Progenitor cell of endocrine pancreas (in vitro differentiated cells): ENCODE measurements around the gene SLC23A3. TPM values are rescaled to one million over a fixed set of nuclear protein-coding genes. Genes with fewer than 3 reads are reported as not detected.

Experiments
- DNase-seq: peaks from one replicate; pipeline ENCODE4 v3.0.0; 2021; ENCODE audit warnings: low spot score; ENCODE audit not compliant: unreplicated experiment
- H3K27ac Mint-ChIP-seq: 2 replicates; pipeline ENCODE4 v1.8.0; 2021; ENCODE audit warnings: mild to moderate bottlenecking, moderate library complexity, mixed read lengths
- H3K27me3 Mint-ChIP-seq: 2 replicates; pipeline ENCODE4 v1.8.0; 2021; ENCODE audit warnings: mixed read lengths
- H3K36me3 Mint-ChIP-seq: 2 replicates; pipeline ENCODE4 v1.8.0; 2022; ENCODE audit warnings: mixed read lengths; ENCODE audit not compliant: insufficient read depth
- H3K4me1 Mint-ChIP-seq: 2 replicates; pipeline ENCODE4 v1.8.0; 2021; ENCODE audit warnings: low read depth, mixed read lengths
- H3K4me3 Mint-ChIP-seq: 2 replicates; pipeline ENCODE4 v1.8.0; 2021; ENCODE audit warnings: low read depth, mild to moderate bottlenecking, moderate library complexity, mixed read lengths
- H3K9me3 Mint-ChIP-seq: 2 replicates; pipeline ENCODE4 v1.8.0; 2021; ENCODE audit warnings: low read depth, mixed read lengths
- total RNA-seq: library from RNA; stranded (reverse); gene quantifications from 2 replicates; pipeline ENCODE4 v1.2.1, GENCODE V29; 2021
- TF ChIP-seq, protein P1 (sequence below): fragments of 200-600 bp; sonication (generic); IDR thresholded peaks from one replicate; pipeline ENCODE4 v1.5.0; 2021; ENCODE audit warnings: antibody characterized with exemption, mild to moderate bottlenecking; ENCODE audit not compliant: unreplicated experiment

SLC23A3 gene
- total RNA-seq, 1 donor from 2014 or later: 2.8 TPM

DNA sequence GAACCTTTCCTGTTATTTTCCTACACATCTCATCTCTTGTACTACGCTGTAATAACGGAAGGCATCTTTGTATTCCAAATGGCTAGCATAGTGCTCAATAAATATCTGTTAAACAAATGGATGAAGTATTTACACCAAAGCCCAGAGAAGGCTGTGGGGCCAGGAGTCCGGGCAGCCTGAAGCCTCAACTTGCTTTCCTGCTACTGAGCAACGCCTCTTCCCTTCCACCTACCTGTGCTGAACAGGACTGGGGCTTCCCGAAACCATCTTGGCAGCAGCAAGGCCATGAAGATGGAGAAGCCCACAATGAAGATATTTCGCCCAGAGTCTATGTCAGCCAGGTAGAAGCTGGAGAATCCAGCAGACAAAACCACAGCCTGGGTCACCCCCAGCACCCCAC lies 6.7 kb downstream of the SLC23A3 start:
- Mint-ChIP-seq H3K36me3 (no peaks in the 10 kb centered on the region), H3K9me3 (no peaks in the 10 kb centered on the region), H3K4me1 (peaks cover 5% of the 10 kb centered on the region), H3K4me3 (no peak overlapping the region), H3K27ac (no peak overlapping the region), H3K27me3 (peaks cover 7% of the 10 kb centered on the region)
- DNase-seq: no peak
- TF ChIP-seq, protein P1, sequence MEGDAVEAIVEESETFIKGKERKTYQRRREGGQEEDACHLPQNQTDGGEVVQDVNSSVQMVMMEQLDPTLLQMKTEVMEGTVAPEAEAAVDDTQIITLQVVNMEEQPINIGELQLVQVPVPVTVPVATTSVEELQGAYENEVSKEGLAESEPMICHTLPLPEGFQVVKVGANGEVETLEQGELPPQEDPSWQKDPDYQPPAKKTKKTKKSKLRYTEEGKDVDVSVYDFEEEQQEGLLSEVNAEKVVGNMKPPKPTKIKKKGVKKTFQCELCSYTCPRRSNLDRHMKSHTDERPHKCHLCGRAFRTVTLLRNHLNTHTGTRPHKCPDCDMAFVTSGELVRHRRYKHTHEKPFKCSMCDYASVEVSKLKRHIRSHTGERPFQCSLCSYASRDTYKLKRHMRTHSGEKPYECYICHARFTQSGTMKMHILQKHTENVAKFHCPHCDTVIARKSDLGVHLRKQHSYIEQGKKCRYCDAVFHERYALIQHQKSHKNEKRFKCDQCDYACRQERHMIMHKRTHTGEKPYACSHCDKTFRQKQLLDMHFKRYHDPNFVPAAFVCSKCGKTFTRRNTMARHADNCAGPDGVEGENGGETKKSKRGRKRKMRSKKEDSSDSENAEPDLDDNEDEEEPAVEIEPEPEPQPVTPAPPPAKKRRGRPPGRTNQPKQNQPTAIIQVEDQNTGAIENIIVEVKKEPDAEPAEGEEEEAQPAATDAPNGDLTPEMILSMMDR: no peak

DNA sequence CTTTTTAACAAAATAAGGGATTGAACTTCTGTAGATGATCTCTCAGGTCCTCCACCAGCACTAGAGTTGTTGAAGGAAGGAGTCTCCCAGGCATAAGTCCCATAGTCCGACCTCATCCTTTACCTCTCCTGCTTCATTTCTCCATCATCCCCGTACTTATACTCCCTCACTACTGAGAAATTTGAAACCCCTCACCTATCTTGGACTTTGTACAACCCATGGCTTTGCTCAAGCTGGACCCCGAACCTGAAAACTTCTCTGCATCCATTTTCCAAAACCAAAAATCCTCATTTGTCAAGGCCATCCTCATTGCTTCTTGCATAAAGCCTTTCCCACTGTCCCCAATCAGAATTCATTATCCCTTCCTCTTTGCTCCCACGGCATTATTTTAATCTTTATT lies 8.7 kb downstream of the SLC23A3 start:
- H3K27me3 Mint-ChIP-seq: peaks cover 7% of the 10 kb centered on the region

DNA sequence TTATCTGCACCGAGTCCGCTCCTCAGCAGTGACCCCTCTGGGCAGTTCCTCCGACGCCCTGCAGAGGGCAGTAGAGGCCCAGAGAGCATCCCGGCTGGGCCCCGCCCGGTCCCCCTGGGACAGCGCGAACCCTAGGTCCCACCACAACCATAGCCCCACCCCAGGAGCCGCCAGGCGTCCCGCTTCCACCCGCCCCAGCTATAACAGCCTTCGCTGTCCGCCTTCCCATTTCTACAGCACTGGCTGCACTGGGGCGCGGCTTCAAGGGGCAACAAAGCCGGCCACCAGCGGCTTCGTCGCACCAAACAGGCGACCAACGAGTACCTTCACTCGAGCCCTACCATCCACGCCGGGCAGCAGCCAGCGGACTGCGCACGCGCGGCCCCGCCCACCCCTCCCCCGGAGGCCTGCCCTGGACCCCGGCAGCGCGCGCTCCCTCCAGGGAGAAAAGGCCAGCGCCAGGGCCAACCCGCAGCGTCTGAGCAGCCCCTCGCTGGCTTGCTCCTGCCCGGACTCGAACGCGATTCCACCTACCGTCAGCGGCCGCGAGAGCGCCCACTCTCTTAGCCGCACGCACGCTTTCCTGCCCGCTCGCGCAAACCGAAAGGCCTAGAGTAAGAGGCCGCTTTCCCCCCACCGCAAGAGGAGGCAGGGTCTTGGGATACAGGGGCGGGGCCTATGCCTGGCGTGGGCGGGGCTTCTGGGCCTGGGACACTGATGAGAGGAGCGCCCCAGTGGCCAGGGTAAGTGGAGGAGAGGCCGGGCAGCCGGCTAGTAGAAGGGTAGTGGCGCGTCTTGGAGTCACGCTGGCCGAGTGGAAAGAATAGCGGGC lies 9.4 kb downstream of the SLC23A3 start, which contains the start of gene NHEJ1:
Gene NHEJ1, minus strand, starts transcription at position 630 of the 832 bp plus-strand sequence. CDS start 2,453 bp downstream, outside the sequence.
- peak; percentile 91 for DNase-seq
- TF ChIP-seq, protein P1: peak; percentile 98
- peaks cover 7% of the 10 kb centered on the region for H3K27me3 Mint-ChIP-seq
- peaks cover 5% of the 10 kb centered on the region for H3K4me1 Mint-ChIP-seq
- H3K4me3 Mint-ChIP-seq: peak within 1 kb of the TSS; percentile 89
- no peaks in the 10 kb centered on the region for H3K9me3 Mint-ChIP-seq
- peaks cover 3% of the 10 kb centered on the region for H3K36me3 Mint-ChIP-seq
- peak within 1 kb of the TSS; percentile 98 for H3K27ac Mint-ChIP-seq

More for the DNA sequence above, 8.7 kb downstream of the SLC23A3 start:
- Mint-ChIP-seq H3K9me3 (no peaks in the 10 kb centered on the region), H3K27ac (no peak overlapping the region), H3K4me1 (peaks cover 5% of the 10 kb centered on the region), H3K36me3 (peaks cover 3% of the 10 kb centered on the region), H3K4me3 (peak overlapping the region; percentile 89)
- TF ChIP-seq, protein P1: no peak
- DNase-seq: no peak

DNA sequence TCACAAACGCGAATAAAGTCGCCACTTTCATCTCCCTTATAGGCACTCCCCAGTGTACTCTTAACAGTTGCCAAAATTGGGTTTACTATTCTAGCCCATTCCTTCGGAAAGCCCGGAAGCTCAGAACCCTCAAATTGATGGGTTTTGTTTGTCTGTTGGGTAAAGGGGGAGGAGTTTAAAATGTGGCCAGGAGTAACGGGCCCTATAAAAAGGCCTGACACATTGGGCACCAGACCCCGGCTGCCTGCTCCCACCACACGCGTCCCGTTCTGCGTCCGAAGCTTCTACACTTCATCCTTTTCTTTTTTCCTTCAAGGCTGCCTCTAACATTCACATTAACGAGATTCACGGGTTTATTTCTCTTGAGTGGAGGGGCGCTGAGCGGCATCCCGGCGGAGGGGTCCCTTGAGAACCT lies 10.1 kb downstream of the SLC23A3 start:
- H3K27me3 Mint-ChIP-seq: peaks cover 7% of the 10 kb centered on the region
- peaks cover 3% of the 10 kb centered on the region for H3K36me3 Mint-ChIP-seq
- H3K4me1 Mint-ChIP-seq: peaks cover 5% of the 10 kb centered on the region
- H3K27ac Mint-ChIP-seq: peak overlapping the region; percentile 91
- no peaks in the 10 kb centered on the region for H3K9me3 Mint-ChIP-seq
- DNase-seq: no peak
- TF ChIP-seq, protein P1: no peak
- H3K4me3 Mint-ChIP-seq: peak overlapping the region; percentile 89

DNA sequence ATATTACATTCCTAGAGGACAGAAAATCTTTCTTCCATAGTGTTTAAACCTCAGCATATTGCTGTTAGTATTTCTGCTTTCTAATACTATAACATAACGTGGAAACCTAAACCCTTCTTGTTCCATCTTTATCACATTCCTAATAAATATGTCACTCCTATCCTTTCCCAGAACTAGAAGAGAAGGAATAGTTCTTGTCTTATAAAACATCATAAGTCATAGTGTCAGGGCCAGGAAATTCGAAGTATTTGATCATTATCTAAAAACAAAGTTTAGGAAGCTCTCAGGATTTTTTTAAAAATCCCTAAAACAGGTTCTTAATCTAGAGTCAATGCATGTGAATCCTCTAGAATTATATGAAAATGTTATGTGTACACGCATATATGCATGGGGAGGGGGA lies 11.2 kb downstream of the SLC23A3 start:
- Mint-ChIP-seq H3K27ac (no peak overlapping the region), H3K27me3 (peaks cover 7% of the 10 kb centered on the region), H3K36me3 (peaks cover 3% of the 10 kb centered on the region), H3K9me3 (no peaks in the 10 kb centered on the region), H3K4me1 (peaks cover 5% of the 10 kb centered on the region), H3K4me3 (no peak overlapping the region)
- no peak for DNase-seq
- TF ChIP-seq, protein P1: no peak
